Measurements from ENCODE around the gene RPL37.

GRCh38 chr5:40781843-40782409 lies 53.1 kb downstream of the RPL37 start:
- TF ChIP-seq CTCF (IDR thresholded peaks at IDR 0.05) (no peak), POLR2AphosphoS5 (IDR thresholded peaks at IDR 0.05; ENCODE audit: low read depth, low read length) (no peak), REST (IDR thresholded peaks at IDR 0.05; ENCODE audit: insufficient read depth in 1 of 2, low read depth in 2 of 2, low read length in 1 of 2) (no peak), SIN3A (IDR thresholded peaks at IDR 0.05; ENCODE audit: borderline replicate concordance, insufficient read depth, low read depth, low read length) (no peak), TCF7L2 (IDR thresholded peaks at IDR 0.05; ENCODE audit: low read depth, low read length) (no peak)
